ENCODE results near the gene ADAT2.

DNA sequence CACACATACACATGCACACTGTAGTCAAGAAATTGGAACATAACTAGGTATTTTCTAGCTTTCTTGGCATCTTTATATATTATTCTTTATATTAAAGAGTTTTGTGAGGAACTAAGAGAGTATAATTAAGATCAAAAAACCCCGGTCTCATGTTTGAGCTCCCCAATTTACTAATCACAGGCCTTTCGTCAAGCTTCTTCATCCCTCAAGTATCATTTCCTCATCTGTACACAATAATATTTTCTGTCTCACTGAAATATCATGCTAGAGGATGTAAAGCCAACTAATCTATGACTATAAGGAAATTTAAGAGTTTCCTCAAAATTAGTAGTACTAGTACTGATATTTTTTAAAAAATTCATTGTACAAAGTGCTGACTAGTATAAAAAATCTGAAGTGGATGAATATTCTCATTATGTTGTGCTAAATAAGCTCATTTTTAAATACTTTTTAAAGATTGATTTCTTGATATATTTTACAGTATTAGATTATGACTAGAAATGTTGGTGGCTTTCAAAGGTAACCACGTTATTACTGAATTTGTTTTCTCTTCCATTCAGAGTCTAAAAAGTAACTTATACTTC lies 28.1 kb upstream of the ADAT2 start:
- no peak for TF ChIP-seq GATA3 (IDR thresholded peaks at IDR 0.05; ENCODE audit: low read depth, low read length)
- no peak for TF ChIP-seq GATA2 (IDR thresholded peaks at IDR 0.05; ENCODE audit: low read depth, low read length)
